Right ventricle myocardium inferior (tissue), 1 donor: ENCODE measurements around the gene GOLGA6L7. TPM values are rescaled to one million over a fixed set of nuclear protein-coding genes. Genes with fewer than 3 reads are reported as not detected.

Experiments
- ATAC-seq: fragments of 200-7000 bp; cut with Tn5 transposase; one replicate; pipeline ENCODE4 v1.9.1; 2020; ENCODE audit warnings: mild to moderate bottlenecking, moderate library complexity
- DNase-seq: peaks from one replicate; pipeline ENCODE4 v3.0.0; 2021; ENCODE audit errors: missing footprints
- intact Hi-C: fragments of 100-400 bp; cut with DNase I; formaldehyde crosslinking; loops from one replicate; pipeline ENCODE4 v1.11.0; 2022
- total RNA-seq: library from RNA; stranded (reverse); fragmentation: NEBNext Ultra II Directional; extraction: Animal tissue kit (Norgen Biotek cat#: 25700); gene quantifications from one replicate; pipeline ENCODE4 v1.2.1, GENCODE V29; 2021
- donor health status: DM: no; HTN: yes; CAD: no; lungs with severe emphysema.

GOLGA6L7 gene
- total RNA-seq, 1 donor from 2014 or later, result not detected

- ATAC-seq (no peak), DNase-seq (no peak)
- intact Hi-C loops, result loop anchor here (10.0 kb wide), 1 partner anchor 218 kb away; no protein-coding TSS in a partner anchor
Observed at GRCh38 chr15:28886431-28887338, 38.2 kb upstream of the GOLGA6L7 start.

- no peak for ATAC-seq
- intact Hi-C loops, result loop anchor here (10.0 kb wide), 1 partner anchor 219 kb away; no protein-coding TSS in a partner anchor
- no peak for DNase-seq
Observed at GRCh38 chr15:28885630-28886430, 37.4 kb upstream of the GOLGA6L7 start, which contains the start of gene APBA2. Gene APBA2 (plus strand): TSS chr15:28885974. CDS start chr15:29053885, 167,911 bp downstream.

GRCh38 chr15:28885128-28885629, 36.7 kb upstream of the GOLGA6L7 start:
- ATAC-seq, result no peak
- intact Hi-C loops, result loop anchor here (10.0 kb wide), 1 partner anchor 220 kb away; no protein-coding TSS in a partner anchor
- DNase-seq, result no peak

- intact Hi-C loops, result loop anchor here (10.0 kb wide), 1 partner anchor 220 kb away; no protein-coding TSS in a partner anchor
- DNase-seq (peak; percentile 56), ATAC-seq (no peak)
Observed at GRCh38 chr15:28884151-28884940, 35.9 kb upstream of the GOLGA6L7 start.

GRCh38 chr15:28881600-28881999, 33.2 kb upstream of the GOLGA6L7 start:
- no peak for ATAC-seq
- DNase-seq, result no peak
- intact Hi-C loops, result loop anchor here (10.0 kb wide), 1 partner anchor 223 kb away; no protein-coding TSS in a partner anchor

GRCh38 chr15:28881170-28881569, 32.7 kb upstream of the GOLGA6L7 start:
- DNase-seq (no peak), ATAC-seq (no peak)
- intact Hi-C loops, result loop anchor here (10.0 kb wide), 1 partner anchor 224 kb away; no protein-coding TSS in a partner anchor

GRCh38 chr15:28880680-28881079, 32.2 kb upstream of the GOLGA6L7 start:
- DNase-seq (no peak), ATAC-seq (no peak)
- intact Hi-C loops, result loop anchor here (10.0 kb wide), 1 partner anchor 224 kb away; no protein-coding TSS in a partner anchor

GRCh38 chr15:28879551-28879950, 31.1 kb upstream of the GOLGA6L7 start:
- ATAC-seq, result no peak
- intact Hi-C loops, result no loop called here
- no peak for DNase-seq

- DNase-seq, result no peak
- intact Hi-C loops, result no loop called here
- no peak for ATAC-seq
Observed at GRCh38 chr15:28878209-28878608, 29.8 kb upstream of the GOLGA6L7 start.

- DNase-seq, result peak; percentile 51
- no peak for ATAC-seq
- intact Hi-C loops, result no loop called here
Observed at GRCh38 chr15:28876845-28877185, 28.4 kb upstream of the GOLGA6L7 start.

- intact Hi-C loops, result no loop called here
- DNase-seq, result no peak
- ATAC-seq, result no peak
Observed at GRCh38 chr15:28876131-28876844, 27.8 kb upstream of the GOLGA6L7 start.

GRCh38 chr15:28875461-28876000, 27.1 kb upstream of the GOLGA6L7 start:
- ATAC-seq, result no peak
- intact Hi-C loops, result no loop called here

GRCh38 chr15:28873585-28874190, 25.2 kb upstream of the GOLGA6L7 start:
- DNase-seq, result no peak
- ATAC-seq, result no peak
- intact Hi-C loops, result no loop called here

More at GRCh38 chr15:28875461-28876000, 27.1 kb upstream of the GOLGA6L7 start:
- DNase-seq, result no peak

GRCh38 chr15:28873006-28873405, 24.6 kb upstream of the GOLGA6L7 start:
- no peak for ATAC-seq
- intact Hi-C loops, result no loop called here

GRCh38 chr15:28871168-28871567, 22.7 kb upstream of the GOLGA6L7 start:
- DNase-seq (no peak), ATAC-seq (no peak)

More at GRCh38 chr15:28873006-28873405, 24.6 kb upstream of the GOLGA6L7 start:
- no peak for DNase-seq

GRCh38 chr15:28868744-28869345, 20.4 kb upstream of the GOLGA6L7 start:
- intact Hi-C loops, result no loop called here
- DNase-seq (no peak), ATAC-seq (no peak)

More at GRCh38 chr15:28871168-28871567, 22.7 kb upstream of the GOLGA6L7 start:
- intact Hi-C loops, result no loop called here
